ENCODE data around the gene MFRP. TPM values are rescaled to one million over a fixed set of nuclear protein-coding genes. Genes with fewer than 3 reads are reported as not detected.

The MFRP gene
- total RNA-seq, 2 experiments from 2014 or later, result not detected

DNA sequence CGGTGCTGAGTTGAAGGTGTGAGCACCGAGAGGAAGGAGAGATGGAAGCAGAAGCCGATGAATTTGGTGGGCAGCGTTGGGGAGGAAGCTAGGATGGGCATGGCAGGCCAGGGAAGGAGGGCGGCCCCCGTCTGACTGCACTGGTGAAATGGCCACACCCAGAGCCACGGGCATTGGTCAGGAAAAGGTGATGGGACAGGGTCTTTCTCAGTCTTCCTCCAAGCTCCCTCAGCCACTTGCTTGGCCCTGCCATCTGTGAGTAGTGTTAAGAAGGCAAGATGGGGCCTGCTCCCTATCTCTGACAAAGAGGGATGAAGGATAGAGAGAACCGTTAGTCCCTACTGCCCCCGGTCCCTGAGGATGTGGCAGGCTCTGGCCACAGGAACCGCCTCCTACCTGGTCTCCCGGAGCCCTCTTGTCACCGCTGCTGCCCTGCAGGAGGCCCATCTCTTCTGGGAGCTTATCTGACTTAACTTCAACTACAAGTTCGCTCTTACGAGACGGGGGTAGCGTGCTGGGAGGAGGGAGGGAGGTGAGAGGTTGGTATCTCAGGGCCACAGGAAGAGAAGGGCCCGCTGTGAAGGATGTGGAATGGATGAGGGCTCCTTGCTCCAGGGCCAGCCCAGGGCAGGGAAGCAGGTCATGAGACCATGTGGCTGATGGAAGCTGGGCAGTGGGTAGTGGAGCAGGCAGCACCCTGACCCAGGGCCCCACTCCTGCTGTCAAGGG, 36.4 kb downstream of the MFRP start:
- TF ChIP-seq, protein P1, sequence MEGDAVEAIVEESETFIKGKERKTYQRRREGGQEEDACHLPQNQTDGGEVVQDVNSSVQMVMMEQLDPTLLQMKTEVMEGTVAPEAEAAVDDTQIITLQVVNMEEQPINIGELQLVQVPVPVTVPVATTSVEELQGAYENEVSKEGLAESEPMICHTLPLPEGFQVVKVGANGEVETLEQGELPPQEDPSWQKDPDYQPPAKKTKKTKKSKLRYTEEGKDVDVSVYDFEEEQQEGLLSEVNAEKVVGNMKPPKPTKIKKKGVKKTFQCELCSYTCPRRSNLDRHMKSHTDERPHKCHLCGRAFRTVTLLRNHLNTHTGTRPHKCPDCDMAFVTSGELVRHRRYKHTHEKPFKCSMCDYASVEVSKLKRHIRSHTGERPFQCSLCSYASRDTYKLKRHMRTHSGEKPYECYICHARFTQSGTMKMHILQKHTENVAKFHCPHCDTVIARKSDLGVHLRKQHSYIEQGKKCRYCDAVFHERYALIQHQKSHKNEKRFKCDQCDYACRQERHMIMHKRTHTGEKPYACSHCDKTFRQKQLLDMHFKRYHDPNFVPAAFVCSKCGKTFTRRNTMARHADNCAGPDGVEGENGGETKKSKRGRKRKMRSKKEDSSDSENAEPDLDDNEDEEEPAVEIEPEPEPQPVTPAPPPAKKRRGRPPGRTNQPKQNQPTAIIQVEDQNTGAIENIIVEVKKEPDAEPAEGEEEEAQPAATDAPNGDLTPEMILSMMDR (IDR thresholded peaks at IDR 0.05), result no peak
- no peak overlapping the region for H3K27ac Mint-ChIP-seq
- peaks cover 24% of the 10 kb centered on the region for H3K4me1 Mint-ChIP-seq (ENCODE audit: low read depth)
- intact Hi-C loops (cut with micrococcal nuclease), result no loop called here
- ATAC-seq (no peak), DNase-seq (no peak)
- H3K4me3 Mint-ChIP-seq, result no peak overlapping the region
- POLR2A ChIA-PET, result interaction anchor here (0.7 to 2.0 kb wide), 2 partner anchors 9 to 11 kb away, joined by 4 to 9 read pairs; no protein-coding TSS in a partner anchor
- CTCF ChIA-PET, result interaction anchor here (1.4 to 7.2 kb wide), 3 partner anchors 9 to 27 kb away, joined by 3 to 77 read pairs (median 17); no protein-coding TSS in a partner anchor
- H3K36me3 Mint-ChIP-seq (ENCODE audit: low read depth), result peaks cover 5% of the 10 kb centered on the region
- H3K27me3 Mint-ChIP-seq, result no peaks in the 10 kb centered on the region
- no peaks in the 10 kb centered on the region for H3K9me3 Mint-ChIP-seq

DNA sequence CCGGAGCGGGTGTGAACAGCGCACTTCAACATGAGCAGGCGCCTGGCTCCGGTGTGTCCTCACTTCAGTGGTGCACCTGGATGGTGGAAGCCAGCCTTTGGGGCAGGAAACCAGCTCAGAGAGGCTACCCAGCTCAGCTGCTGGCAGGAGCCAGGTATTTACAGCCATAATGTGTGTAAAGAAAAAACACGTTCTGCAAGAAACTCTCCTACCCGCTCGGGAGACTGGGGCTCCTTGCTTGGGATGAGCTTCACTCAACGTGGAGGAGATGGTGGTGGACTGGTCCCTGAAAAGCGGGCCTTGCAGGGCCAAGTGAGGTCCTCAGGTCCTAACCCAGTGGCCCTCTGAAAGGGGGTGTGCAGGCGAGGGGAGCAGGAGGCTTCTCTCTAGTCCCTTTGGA, 37.1 kb downstream of the MFRP start:
- Mint-ChIP-seq H3K9me3 (no peaks in the 10 kb centered on the region), H3K27ac (no peak overlapping the region), H3K27me3 (no peaks in the 10 kb centered on the region), H3K4me1 (ENCODE audit: low read depth) (peaks cover 23% of the 10 kb centered on the region), H3K36me3 (ENCODE audit: low read depth) (peaks cover 6% of the 10 kb centered on the region), H3K4me3 (no peak overlapping the region)
- intact Hi-C loops (cut with micrococcal nuclease), result no loop called here
- CTCF ChIA-PET, result interaction anchor here (0.7 to 7.2 kb wide), 4 partner anchors 10 to 28 kb away, joined by 3 to 77 read pairs (median 10); no protein-coding TSS in a partner anchor
- POLR2A ChIA-PET, result interaction anchor here (0.7 to 2.0 kb wide), 5 partner anchors 9 to 16 kb away, joined by 3 to 9 read pairs (median 4); no protein-coding TSS in a partner anchor
- TF ChIP-seq, protein P1 (IDR thresholded peaks at IDR 0.05), result no peak
- DNase-seq, result no peak
- ATAC-seq, result no peak

DNA sequence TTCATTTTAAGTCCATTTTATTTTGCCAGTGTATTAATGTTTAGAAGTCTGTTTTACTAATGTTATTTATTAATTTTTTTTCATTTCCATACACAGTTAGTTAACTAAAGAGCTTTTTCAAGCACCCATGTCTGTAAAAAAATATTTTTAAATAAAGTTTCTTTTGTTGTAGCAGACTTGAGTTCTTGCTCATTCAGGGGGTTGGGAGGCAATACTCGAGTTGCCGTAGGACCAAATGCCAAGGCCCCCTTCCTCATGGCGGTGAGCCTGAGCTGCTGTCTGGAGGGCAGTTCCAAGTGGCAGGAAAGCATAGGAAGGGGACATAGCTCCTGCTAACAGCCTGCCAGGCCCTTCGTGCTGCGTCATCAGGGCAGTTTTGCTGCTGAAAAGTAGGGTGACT, 38.5 kb downstream of the MFRP start:
- ChIA-PET POLR2A (interaction anchor here (0.9 to 2.6 kb wide), 6 partner anchors 9 to 110 kb away, joined by 3 to 11 read pairs (median 4); partner anchors contain the start of gene CBL), CTCF (interaction anchor here (0.7 to 7.2 kb wide), 6 partner anchors 11 to 102 kb away, joined by 3 to 77 read pairs (median 8); partner anchors contain the start of gene CBL)
- TF ChIP-seq, protein P1 (IDR thresholded peaks at IDR 0.05), result no peak
- intact Hi-C loops (cut with micrococcal nuclease), result no loop called here
- ATAC-seq (no peak), DNase-seq (no peak)
- Mint-ChIP-seq H3K4me3 (no peak overlapping the region), H3K36me3 (ENCODE audit: low read depth) (peaks cover 18% of the 10 kb centered on the region), H3K27me3 (no peaks in the 10 kb centered on the region), H3K9me3 (no peaks in the 10 kb centered on the region), H3K4me1 (ENCODE audit: low read depth) (peaks cover 25% of the 10 kb centered on the region), H3K27ac (no peak overlapping the region)

DNA sequence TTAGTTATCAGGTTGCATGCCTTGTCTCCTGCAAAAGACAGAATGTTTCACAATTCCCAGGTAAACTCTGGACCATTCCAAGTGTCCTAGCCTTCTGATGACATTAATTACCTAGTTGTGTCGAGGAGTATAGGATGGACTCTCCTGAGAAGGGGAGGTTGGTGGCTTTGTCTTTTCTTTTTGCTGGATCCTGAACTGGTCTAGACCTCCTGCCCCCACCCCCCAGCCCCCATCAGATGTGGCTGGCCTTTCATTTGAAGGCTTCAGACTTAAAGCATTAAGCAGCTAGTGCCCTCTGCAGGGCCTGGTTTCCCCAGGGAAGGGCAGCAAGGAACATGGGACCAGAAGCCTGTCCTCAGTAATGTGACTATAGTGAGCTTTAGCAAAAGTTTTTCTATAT, 39.3 kb downstream of the MFRP start:
- peak overlapping the region; percentile 91 for H3K27ac Mint-ChIP-seq
- no peaks in the 10 kb centered on the region for H3K27me3 Mint-ChIP-seq
- ChIA-PET CTCF (interaction anchor here (1.0 to 7.2 kb wide), 9 partner anchors 8 to 101 kb away, joined by 3 to 77 read pairs (median 4); partner anchors contain the start of genes CBL and MCAM), POLR2A (interaction anchor here (0.6 to 2.6 kb wide), 9 partner anchors 8 to 212 kb away, joined by 3 to 11 read pairs (median 4); partner anchors contain the start of genes CBL and MCAM)
- ATAC-seq (no peak), DNase-seq (no peak)
- H3K9me3 Mint-ChIP-seq, result no peaks in the 10 kb centered on the region
- intact Hi-C loops (cut with micrococcal nuclease), result no loop called here
- peaks cover 22% of the 10 kb centered on the region for H3K36me3 Mint-ChIP-seq (ENCODE audit: low read depth)
- TF ChIP-seq, protein P1 (IDR thresholded peaks at IDR 0.05), result no peak
- peaks cover 25% of the 10 kb centered on the region for H3K4me1 Mint-ChIP-seq (ENCODE audit: low read depth)
- no peak overlapping the region for H3K4me3 Mint-ChIP-seq

All from activated CD8-positive, alpha-beta T cell treated with anti-CD3 and anti-CD28 coated beads for 36 hours (primary cell).